ENCODE results near the gene SLC25A3.
"Not testable (repeated sequence)": the region's sequence is repeated elsewhere in the genome, so short reads cannot be mapped to it uniquely, and the experiment has no call there.

The SLC25A3 gene

GRCh38 chr12:98638009-98638408 is 44.5 kb downstream of the SLC25A3 start:
- H4K12ac ChIP-seq (ENCODE audit: low read depth, low read length) = no peak overlapping the region
- no peak overlapping the region for H3K18ac ChIP-seq (ENCODE audit: low read length)
- no peak overlapping the region for H2AFZ ChIP-seq (ENCODE audit: insufficient read depth, low read length, poor library complexity)
- H3K27ac ChIP-seq (ENCODE audit: low read depth, low read length) = no peak overlapping the region
- no peak overlapping the region for H2AK5ac ChIP-seq (ENCODE audit: low read length)
- no peak overlapping the region for H4K8ac ChIP-seq (ENCODE audit: low read depth, low read length)
- no peak overlapping the region for H3K4me2 ChIP-seq (ENCODE audit: low read length)
- H3K4ac ChIP-seq (ENCODE audit: low read depth, low read length) = no peak overlapping the region
- H3K4me3 ChIP-seq (ENCODE audit: low read depth, low read length) = no peak overlapping the region
- H3K9me3 ChIP-seq (ENCODE audit: insufficient read depth, low read depth, low read length) = no peaks in the 10 kb centered on the region
- no peak for DNase-seq
- H2BK12ac ChIP-seq (ENCODE audit: low read length) = no peak overlapping the region
- no peaks in the 10 kb centered on the region for H3K79me1 ChIP-seq (ENCODE audit: low read length)
- no CpG with 5 or more reads among the region's 2 CpGs for WGBS (ENCODE audit: extremely low coverage, insufficient coverage, insufficient read length)
- H2BK5ac ChIP-seq (ENCODE audit: low read depth, low read length, poor library complexity) = no peak overlapping the region
- no peak overlapping the region for H4K91ac ChIP-seq (ENCODE audit: low read depth, low read length)
- no peak overlapping the region for H2BK120ac ChIP-seq (ENCODE audit: insufficient read depth, low read length, poor library complexity)
- H3K23ac ChIP-seq (ENCODE audit: low read length) = no peak overlapping the region
- H3K9ac ChIP-seq (ENCODE audit: low read length) = no peak overlapping the region
- H3K14ac ChIP-seq (ENCODE audit: low read length) = no peak overlapping the region
- no peaks in the 10 kb centered on the region for H3K79me2 ChIP-seq (ENCODE audit: control insufficient read depth, insufficient read depth, low read length, poor library complexity)
- no peaks in the 10 kb centered on the region for H3K4me1 ChIP-seq (ENCODE audit: control insufficient read depth in 1 of 2, insufficient read depth in 2 of 2, low read length in 2 of 2)
- no peaks in the 10 kb centered on the region for H3K27me3 ChIP-seq (ENCODE audit: insufficient read depth, low read length)
- peaks cover 0 to 2% of the 10 kb centered on the region in 2 experiments for H3K36me3 ChIP-seq (ENCODE audit: control insufficient read depth in 1 of 2, insufficient read depth in 2 of 2, low read length in 2 of 2)

DNA sequence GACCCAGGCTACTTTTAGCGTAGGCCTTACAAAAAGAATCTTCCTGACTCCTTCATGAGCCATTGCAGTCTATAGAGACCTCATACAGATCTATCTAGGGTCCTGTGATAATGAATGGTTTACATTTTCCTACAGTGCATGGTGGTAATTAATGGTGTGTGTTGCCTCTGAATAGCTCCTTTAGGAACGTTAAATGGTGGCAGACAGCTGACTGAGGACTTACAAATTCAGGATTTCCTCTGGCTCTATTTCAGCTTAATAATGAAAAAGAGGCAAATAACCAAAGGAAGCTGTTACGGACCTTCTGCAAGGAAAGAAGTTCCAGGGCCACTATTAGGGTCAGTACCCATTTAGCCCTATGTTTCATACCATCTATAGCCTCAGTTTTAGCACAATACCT is 46.0 kb downstream of the SLC25A3 start:
- no peak overlapping the region for H3K27ac ChIP-seq (ENCODE audit: low read depth, low read length)
- H3K4me1 ChIP-seq (ENCODE audit: control insufficient read depth in 1 of 2, insufficient read depth in 2 of 2, low read length in 2 of 2) = no peaks in the 10 kb centered on the region
- no peak overlapping the region for H2BK12ac ChIP-seq (ENCODE audit: low read length)
- whole genome bisulfite sequencing (ENCODE audit: extremely low coverage, insufficient coverage, insufficient read length) = no CpG with 5 or more reads among the region's 3 CpGs
- H3K9me3 ChIP-seq (ENCODE audit: insufficient read depth, low read depth, low read length) = no peaks in the 10 kb centered on the region
- no peak overlapping the region for H3K18ac ChIP-seq (ENCODE audit: low read length)
- no peak overlapping the region for H2BK5ac ChIP-seq (ENCODE audit: low read depth, low read length, poor library complexity)
- H4K91ac ChIP-seq (ENCODE audit: low read depth, low read length) = no peak overlapping the region
- H3K79me1 ChIP-seq (ENCODE audit: low read length) = peaks cover 3% of the 10 kb centered on the region
- H4K8ac ChIP-seq (ENCODE audit: low read depth, low read length) = no peak overlapping the region
- DNase-seq = no peak
- no peak overlapping the region for H3K4me3 ChIP-seq (ENCODE audit: low read depth, low read length)
- no peak overlapping the region for H3K4me2 ChIP-seq (ENCODE audit: low read length)
- H3K23ac ChIP-seq (ENCODE audit: low read length) = no peak overlapping the region
- H3K14ac ChIP-seq (ENCODE audit: low read length) = no peak overlapping the region
- H3K36me3 ChIP-seq (ENCODE audit: control insufficient read depth in 1 of 2, insufficient read depth in 2 of 2, low read length in 2 of 2) = no peaks in the 10 kb centered on the region
- no peak overlapping the region for H4K12ac ChIP-seq (ENCODE audit: low read depth, low read length)
- no peak overlapping the region for H2AK5ac ChIP-seq (ENCODE audit: low read length)
- no peak overlapping the region for H2AFZ ChIP-seq (ENCODE audit: insufficient read depth, low read length, poor library complexity)
- H3K79me2 ChIP-seq (ENCODE audit: control insufficient read depth, insufficient read depth, low read length, poor library complexity) = peaks cover 5% of the 10 kb centered on the region
- H3K9ac ChIP-seq (ENCODE audit: low read length) = no peak overlapping the region
- H2BK120ac ChIP-seq (ENCODE audit: insufficient read depth, low read length, poor library complexity) = no peak overlapping the region
- H3K4ac ChIP-seq (ENCODE audit: low read depth, low read length) = no peak overlapping the region
- H3K27me3 ChIP-seq (ENCODE audit: insufficient read depth, low read length) = no peaks in the 10 kb centered on the region

DNA sequence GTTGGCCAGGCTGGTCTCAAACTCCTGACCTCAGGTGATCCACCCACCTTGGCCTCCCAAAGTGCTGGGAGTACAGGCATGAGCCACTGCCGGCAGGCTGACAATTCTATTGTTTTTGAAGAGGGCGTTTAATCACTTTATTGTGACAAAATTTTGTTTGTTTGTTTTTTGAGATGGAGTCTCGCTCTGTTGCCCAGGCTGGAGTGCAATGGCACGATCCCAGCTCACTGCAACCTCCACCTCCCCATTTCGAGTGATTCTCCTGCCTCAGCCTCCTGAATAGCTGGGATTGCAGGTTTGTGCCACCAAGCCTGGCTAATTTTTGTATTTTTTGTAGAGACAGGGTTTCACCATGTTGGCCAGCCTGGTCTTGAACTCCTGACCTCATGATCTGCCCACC is 49.3 kb downstream of the SLC25A3 start:
- not testable (repeated sequence) for H2BK12ac ChIP-seq (ENCODE audit: low read length); H3K27me3 ChIP-seq (ENCODE audit: insufficient read depth, low read length); H2AFZ ChIP-seq (ENCODE audit: insufficient read depth, low read length, poor library complexity); H3K27ac ChIP-seq (ENCODE audit: low read depth, low read length); H3K4me2 ChIP-seq (ENCODE audit: low read length); H3K4me3 ChIP-seq (ENCODE audit: low read depth, low read length); H2BK5ac ChIP-seq (ENCODE audit: low read depth, low read length, poor library complexity); H4K12ac ChIP-seq (ENCODE audit: low read depth, low read length); H3K4ac ChIP-seq (ENCODE audit: low read depth, low read length); H3K14ac ChIP-seq (ENCODE audit: low read length); H4K91ac ChIP-seq (ENCODE audit: low read depth, low read length); H4K8ac ChIP-seq (ENCODE audit: low read depth, low read length); H3K23ac ChIP-seq (ENCODE audit: low read length); H2AK5ac ChIP-seq (ENCODE audit: low read length); H2BK120ac ChIP-seq (ENCODE audit: insufficient read depth, low read length, poor library complexity); H3K18ac ChIP-seq (ENCODE audit: low read length); H3K9ac ChIP-seq (ENCODE audit: low read length); H3K36me3 ChIP-seq (ENCODE audit: control insufficient read depth in 1 of 2, insufficient read depth in 2 of 2, low read length in 2 of 2); DNase-seq; H3K9me3 ChIP-seq (ENCODE audit: insufficient read depth, low read depth, low read length); H3K4me1 ChIP-seq (ENCODE audit: control insufficient read depth in 1 of 2, insufficient read depth in 2 of 2, low read length in 2 of 2)
- Histone ChIP-seq H3K79me1 (ENCODE audit: low read length) (peaks cover 12% of the 10 kb centered on the region), H3K79me2 (ENCODE audit: control insufficient read depth, insufficient read depth, low read length, poor library complexity) (peaks cover 13% of the 10 kb centered on the region)
- WGBS (ENCODE audit: extremely low coverage, insufficient coverage, insufficient read length) = no CpG with 5 or more reads among the region's 5 CpGs

- Histone ChIP-seq H3K4me3 (ENCODE audit: low read depth, low read length) (peak overlapping the region; percentile 75), H3K27ac (ENCODE audit: low read depth, low read length) (peak overlapping the region; percentile 93), H3K14ac (ENCODE audit: low read length) (peak overlapping the region; percentile 93), H4K91ac (ENCODE audit: low read depth, low read length) (peak overlapping the region; percentile 94), H3K36me3 (ENCODE audit: control insufficient read depth in 1 of 2, insufficient read depth in 2 of 2, low read length in 2 of 2) (peaks cover 0 to 1% of the 10 kb centered on the region in 2 experiments), H3K27me3 (ENCODE audit: insufficient read depth, low read length) (no peaks in the 10 kb centered on the region), H4K8ac (ENCODE audit: low read depth, low read length) (peak overlapping the region; percentile 86), H3K79me1 (ENCODE audit: low read length) (peaks cover 12% of the 10 kb centered on the region), H3K9ac (ENCODE audit: low read length) (peak overlapping the region; percentile 74), H2BK5ac (ENCODE audit: low read depth, low read length, poor library complexity) (peak overlapping the region; percentile 87), H2BK12ac (ENCODE audit: low read length) (no peak overlapping the region), H3K4me2 (ENCODE audit: low read length) (peak overlapping the region; percentile 69), H2AK5ac (ENCODE audit: low read length) (peak overlapping the region; percentile 71), H3K23ac (ENCODE audit: low read length) (no peak overlapping the region), H3K9me3 (ENCODE audit: insufficient read depth, low read depth, low read length) (no peaks in the 10 kb centered on the region), H4K12ac (ENCODE audit: low read depth, low read length) (peak overlapping the region; percentile 74), H3K4ac (ENCODE audit: low read depth, low read length) (peak overlapping the region; percentile 70), H3K4me1 (ENCODE audit: control insufficient read depth in 1 of 2, insufficient read depth in 2 of 2, low read length in 2 of 2) (no peaks in the 10 kb centered on the region), H2BK120ac (ENCODE audit: insufficient read depth, low read length, poor library complexity) (peak overlapping the region; percentile 87), H2AFZ (ENCODE audit: insufficient read depth, low read length, poor library complexity) (peak overlapping the region; percentile 99), H3K79me2 (ENCODE audit: control insufficient read depth, insufficient read depth, low read length, poor library complexity) (peaks cover 13% of the 10 kb centered on the region), H3K18ac (ENCODE audit: low read length) (peak overlapping the region; percentile 95)
- WGBS (ENCODE audit: extremely low coverage, insufficient coverage, insufficient read length) = no CpG with 5 or more reads among the region's 20 CpGs
- no peak for DNase-seq
Observed at GRCh38 chr12:98644433-98644711, 50.9 kb downstream of the SLC25A3 start.

All from trophoblast cell (in vitro differentiated cells and primary cell).